HepG2 (cell line): ENCODE measurements around the gene THADA. TPM values are rescaled to one million over a fixed set of nuclear protein-coding genes. Genes with fewer than 3 reads are reported as not detected.

Experiments used
- DMTF1 ChIP-seq: sonication (generic); formaldehyde crosslinking; IDR thresholded peaks from 2 replicates; pipeline ENCODE4 v1.4.0; 2020; ENCODE audit warnings: mild to moderate bottlenecking, missing genetic modification reagents
- GPBP1L1 ChIP-seq: sonication (generic); formaldehyde crosslinking; IDR thresholded peaks from 2 replicates; pipeline ENCODE4 v1.5.0; 2020; ENCODE audit warnings: mild to moderate bottlenecking, missing genetic modification reagents
- NR2C2 ChIP-seq: sonication (generic); formaldehyde crosslinking; IDR thresholded peaks from 2 replicates; pipeline ENCODE4 v1.4.0; 2020; ENCODE audit warnings: missing genetic modification reagents, mild to moderate bottlenecking, moderate library complexity, borderline replicate concordance
- ZNF138 ChIP-seq: sonication (generic); formaldehyde crosslinking; IDR thresholded peaks from 2 replicates; pipeline ENCODE4 v1.5.0; 2020; ENCODE audit warnings: mild to moderate bottlenecking, low read depth, missing genetic modification reagents
- ZNF18 ChIP-seq: sonication (generic); formaldehyde crosslinking; IDR thresholded peaks from 2 replicates; pipeline ENCODE4 v1.8.0; 2022; ENCODE audit warnings: mild to moderate bottlenecking, missing genetic modification reagents; ENCODE audit not compliant: insufficient replicate concordance
- ZNF777 ChIP-seq: sonication (generic); formaldehyde crosslinking; IDR thresholded peaks from 2 replicates; pipeline ENCODE4 v1.4.0; 2020; ENCODE audit warnings: missing genetic modification reagents
- ZNF879 ChIP-seq: sonication (generic); formaldehyde crosslinking; IDR thresholded peaks from 2 replicates; pipeline ENCODE4 v1.8.1; 2023; ENCODE audit warnings: missing genetic modification reagents
- polyA plus RNA-seq, 8 experiments: library from polyadenylated mRNA; depleted of rRNA in 3 of 8; stranded (reverse) in 7 of 8; unstranded in 1 of 8; fragments of >200 nt; fragmentation: Illumina TruSeq in 4 of 8; extraction: Trizol in 4 of 8; gene quantifications; 2 replicates each; pipeline versions ENCODE4 v1.2.1 to v1.2.3, GENCODE V29; 2011 to 2016; ENCODE audit warnings: low read depth in 4 of 8, missing spikeins in 1 of 8, mixed read lengths in 1 of 8; ENCODE audit not compliant: insufficient read depth in 1 of 8
- total RNA-seq, 5 experiments: library from RNA; depleted of rRNA; stranded (reverse); fragments of >200 nt; fragmentation: Illumina TruSeq; extraction: Trizol; gene quantifications; 2 replicates each; pipeline ENCODE4 v1.2.3, GENCODE V29; 2016; ENCODE audit warnings: low read depth in 1 of 5

The THADA gene
- total and polyA plus RNA-seq, 2 of the 13 experiments (the other 11 are each of a cell fraction or from before 2014, with no cell fraction given): 12.7 to 21.7 TPM

GRCh38 chr2:43220229-43220751 is 375.5 kb downstream of the THADA start (continued):
- TF ChIP-seq GPBP1L1 (CRISPR knock-in tag) (no peak), ZNF879 (CRISPR knock-in tag) (no peak), ZNF138 (CRISPR knock-in tag) (0 out of 2 replicates have a peak, but pooled peaks have one; percentile 83), DMTF1 (no peak), ZNF777 (CRISPR knock-in tag) (0 out of 2 replicates have a peak, but pooled peaks have one; percentile 3), ZNF18 (CRISPR knock-in tag) (peak; percentile 2), NR2C2 (CRISPR knock-in tag) (peak; percentile 33; the same call in 1 of the 2 replicates)
